GM21526 (cell line): ENCODE data around the gene ICAM4.
"Not testable (repeated sequence)": the region's sequence is repeated elsewhere in the genome, so short reads cannot be mapped to it uniquely, and the experiment has no call there.

Experiments
- ATAC-seq: cut with Tn5 transposase; IDR thresholded peaks from one replicate; pipeline ENCODE4 v1.9.1; 2021; ENCODE audit warnings: moderate library complexity; ENCODE audit not compliant: unreplicated experiment, low FRiP score

The ICAM4 gene

DNA sequence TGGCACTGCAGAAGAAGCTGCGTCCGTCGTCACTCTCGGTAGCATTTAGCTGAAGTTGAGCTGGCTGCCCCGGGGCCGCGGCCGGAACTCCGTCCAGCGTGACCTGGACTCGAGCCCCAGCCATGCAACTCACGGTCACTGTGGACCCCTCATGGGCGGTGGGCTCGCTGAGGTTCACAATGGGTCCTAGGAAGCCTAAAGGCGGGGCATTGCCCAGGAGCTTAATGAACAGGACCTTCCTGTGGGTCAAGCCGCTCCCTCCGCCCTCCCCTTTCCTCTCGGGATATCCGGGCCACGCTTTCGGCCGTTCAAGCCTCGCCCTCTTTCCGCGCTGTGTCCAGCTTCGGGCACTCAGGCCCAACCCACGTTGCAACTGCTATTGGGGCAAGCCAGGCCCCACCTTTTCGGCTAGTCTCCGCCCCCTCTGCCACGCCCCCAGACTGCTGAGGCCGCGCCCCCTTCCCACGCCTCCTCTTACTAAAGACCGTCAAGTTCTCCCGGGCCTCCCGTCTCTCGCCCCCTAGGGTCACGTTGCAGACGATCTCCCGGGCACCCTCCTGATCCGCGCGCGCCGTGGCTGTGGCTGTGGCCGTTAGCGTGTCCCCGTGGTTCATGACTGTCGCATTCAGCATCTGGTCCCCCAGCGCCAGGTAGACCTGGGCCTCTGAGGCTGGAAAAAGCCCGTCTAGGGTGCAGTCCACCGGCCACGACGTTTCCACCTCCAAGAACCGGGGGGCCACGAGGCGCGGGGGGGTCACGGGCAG is 48.0 kb downstream of the ICAM4 start:
- ATAC-seq = no peak

DNA sequence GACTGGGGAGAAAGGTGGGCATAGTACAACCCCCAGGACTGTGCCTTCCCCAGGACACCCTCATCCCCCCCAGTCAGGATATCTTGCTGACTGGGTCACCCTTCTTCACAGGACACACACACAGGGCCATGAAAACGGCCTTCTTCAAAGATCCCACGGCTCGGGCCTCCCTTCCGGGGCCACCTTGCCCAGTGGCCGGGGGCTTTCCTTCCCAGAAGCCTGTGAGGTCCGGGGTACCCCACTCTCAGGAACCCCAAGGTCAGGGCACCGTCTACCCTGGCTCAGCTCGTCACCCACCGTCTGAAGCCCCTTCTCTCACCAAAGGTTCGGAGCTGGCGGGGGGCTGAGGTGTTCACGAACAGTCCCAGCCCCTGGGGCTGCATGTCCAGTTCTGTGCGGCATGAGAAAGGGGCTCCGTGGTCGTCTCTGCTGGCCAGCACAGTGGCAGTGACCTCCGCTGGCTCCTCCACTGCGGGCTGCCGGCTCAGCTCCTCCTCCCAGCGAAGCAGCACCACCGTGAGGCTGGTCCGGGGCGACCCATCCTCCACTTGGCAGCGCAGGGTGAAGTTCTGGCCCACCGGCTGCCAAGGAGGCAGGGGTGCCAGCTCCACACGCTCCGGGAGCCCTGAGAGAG is 48.7 kb downstream of the ICAM4 start:
- ATAC-seq = no peak

DNA sequence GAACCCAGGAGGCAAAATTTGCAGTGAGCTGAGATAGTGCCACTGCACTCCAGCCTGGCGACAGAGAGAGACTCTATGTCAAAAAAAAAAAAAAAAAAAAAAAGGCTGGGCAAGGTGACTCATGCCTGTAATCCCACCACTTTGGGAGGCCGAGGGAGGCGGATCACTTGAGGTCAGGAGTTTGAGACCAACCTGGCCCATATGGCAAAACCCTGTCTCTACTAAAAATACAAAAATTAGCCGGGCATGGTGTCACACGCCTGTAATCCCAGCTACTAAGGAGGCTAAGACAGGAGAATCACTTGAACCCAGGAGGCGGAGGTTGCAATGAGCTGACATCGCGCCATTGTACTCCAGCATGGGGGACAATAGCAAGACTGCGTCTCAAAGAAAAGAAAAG is 50.0 kb downstream of the ICAM4 start:
- not testable (repeated sequence) for ATAC-seq
